Endothelial cell of umbilical vein (primary cell): Measurements from ENCODE around the gene SLC29A3. TPM values are rescaled to one million over a fixed set of nuclear protein-coding genes. Genes with fewer than 3 reads are reported as not detected.

Experiments
- BruUV-seq: library from RNA; stranded (reverse); fragments of 400-500 nt; replicated peaks from 2 replicates; lab custom pipeline; 2021; lab: Mats Ljungman, UMichigan
- CTCF ChIA-PET: fragments of 300-600, 350-600 bp; sonication (Branson Sonifier 250); formaldehyde crosslinking; loops from one replicate; lab custom pipeline; 2021; ENCODE audit warnings: antibody characterized with exemption, inconsistent platforms; lab: Charles Lee
- POLR2A ChIA-PET: fragments of 300-600, 350-600 bp; sonication (Branson Sonifier 250); formaldehyde crosslinking; loops from one replicate; lab custom pipeline; 2021; ENCODE audit warnings: antibody characterized with exemption, inconsistent platforms; lab: Charles Lee
- DNase-seq: peaks from one replicate; pipeline ENCODE4 v3.0.0-alpha.2; 2011; ENCODE audit warnings: low read depth, low spot score
- FAIRE-seq: peaks from 2 replicates; lab custom pipeline; 2011; peaks lifted over from hg19 to GRCh38; lab: Jason Lieb, UNC
- H2AFZ ChIP-seq: 2 replicates; pipeline ENCODE4 v1.6.0; 2012; ENCODE audit warnings: low read depth, low read length, control low read depth, inconsistent platforms
- H3K27ac ChIP-seq: 2 replicates; pipeline ENCODE4 v1.5.1; 2011; ENCODE audit warnings: low read depth, mild to moderate bottlenecking, control low read depth, low read length, moderate library complexity; ENCODE audit not compliant: insufficient read depth
- H3K27me3 ChIP-seq, 2 experiments: 2 replicates each; pipeline versions ENCODE4 v1.6.0 to v1.6.1; 2011; ENCODE audit warnings: low read length in 2 of 2, mixed read lengths in 1 of 2; ENCODE audit not compliant: control insufficient read depth in 2 of 2, insufficient read depth in 2 of 2
- H3K36me3 ChIP-seq, 2 experiments: 2 replicates in 1 of 2; 3 replicates in 1 of 2; pipeline ENCODE4 v1.5.1; 2011; ENCODE audit warnings: low read length in 2 of 2, mild to moderate bottlenecking in 1 of 2, moderate library complexity in 1 of 2; ENCODE audit not compliant: control insufficient read depth in 2 of 2, insufficient read depth in 2 of 2; ENCODE audit errors: extremely low read depth in 1 of 2
- H3K4me1 ChIP-seq: 3 replicates; pipeline ENCODE4 v1.5.1; 2011; ENCODE audit warnings: mild to moderate bottlenecking, low read length; ENCODE audit not compliant: control insufficient read depth, insufficient read depth; ENCODE audit errors: extremely low read depth
- H3K4me2 ChIP-seq: 2 replicates; pipeline ENCODE4 v1.6.1; 2011; ENCODE audit warnings: low read length, control low read depth, mixed read lengths; ENCODE audit not compliant: insufficient read depth
- H3K4me3 ChIP-seq, 3 experiments: fragments of 200-600 bp in 1 of 3; sonication (generic), shearing (Covaris generic) in 1 of 3; replicated peaks in 1 of 3; 2 replicates each; pipeline ENCODE4 v1.5.1; 2011 to 2016; ENCODE audit warnings: control low read depth in 3 of 3, low read length in 3 of 3, mild to moderate bottlenecking in 2 of 3, inconsistent platforms in 1 of 3, low read depth in 1 of 3, moderate library complexity in 1 of 3; ENCODE audit not compliant: insufficient read depth in 1 of 3
- H3K79me2 ChIP-seq: 2 replicates; pipeline ENCODE4 v1.6.0; 2012; ENCODE audit warnings: low read length, inconsistent platforms; ENCODE audit not compliant: control insufficient read depth, insufficient read depth
- H3K9ac ChIP-seq: replicated peaks from 2 replicates; pipeline ENCODE3; 2011; ENCODE audit warnings: low read length, control low read depth; ENCODE audit not compliant: insufficient read depth; ENCODE audit errors: extremely low read depth
- H3K9me1 ChIP-seq: replicated peaks from 3 replicates; pipeline ENCODE4 v1.6.0; 2011; ENCODE audit warnings: mild to moderate bottlenecking, low read length; ENCODE audit not compliant: control insufficient read depth, insufficient read depth; ENCODE audit errors: extremely low read depth
- H3K9me3 ChIP-seq: replicated peaks from 2 replicates; pipeline ENCODE4 v1.5.1; 2012; ENCODE audit warnings: low read length, inconsistent platforms; ENCODE audit not compliant: control insufficient read depth, insufficient read depth
- H4K20me1 ChIP-seq: replicated peaks from 2 replicates; pipeline ENCODE3; 2011; ENCODE audit warnings: mild to moderate bottlenecking, low read length; ENCODE audit not compliant: control insufficient read depth, insufficient read depth; ENCODE audit errors: extremely low read depth
- EZH2 ChIP-seq: IDR thresholded peaks from 2 replicates; pipeline ENCODE4 v1.6.1; 2012; ENCODE audit warnings: borderline replicate concordance, low read depth, mild to moderate bottlenecking, moderate library complexity, low read length, inconsistent platforms; ENCODE audit not compliant: severe bottlenecking
- FOS ChIP-seq: IDR thresholded peaks from 2 replicates; pipeline ENCODE4 v1.6.1; 2011; ENCODE audit warnings: mild to moderate bottlenecking, low read length, moderate library complexity, borderline replicate concordance; ENCODE audit not compliant: insufficient read depth
- GATA2 ChIP-seq: IDR thresholded peaks from 2 replicates; pipeline ENCODE4 v1.7.0; 2011; ENCODE audit warnings: low read depth, mild to moderate bottlenecking, moderate library complexity, mixed read lengths, low read length; ENCODE audit not compliant: insufficient read length, insufficient read depth
- JUN ChIP-seq: IDR thresholded peaks from 2 replicates; pipeline ENCODE4 v1.6.1; 2011; ENCODE audit warnings: borderline replicate concordance, low read depth; ENCODE audit not compliant: insufficient read length, insufficient read depth
- MAX ChIP-seq: IDR thresholded peaks from 2 replicates; pipeline ENCODE4 v1.6.1; 2011; ENCODE audit not compliant: insufficient read depth, insufficient read length
- MYC ChIP-seq: IDR thresholded peaks from one replicate; pipeline ENCODE4 v1.6.1; 2011; ENCODE audit warnings: mild to moderate bottlenecking, low read depth, low read length
- POLR2A ChIP-seq: IDR thresholded peaks from 2 replicates; pipeline ENCODE4 v1.6.1; 2012; ENCODE audit warnings: low read depth, mild to moderate bottlenecking, control low read depth, low read length
- POLR2AphosphoS5 ChIP-seq: IDR thresholded peaks from 2 replicates; pipeline ENCODE4 v1.6.1; 2012; ENCODE audit warnings: low read depth, mild to moderate bottlenecking, control low read depth, low read length, moderate library complexity; ENCODE audit not compliant: insufficient read depth
- dilution Hi-C: fragments of 300-500 bp; cut with MboI; formaldehyde crosslinking; loops from one replicate; pipeline ENCODE4 v1.15.0; 2019; ENCODE audit warnings: low sequenced_read_pairs; ENCODE audit not compliant: extremely low pct_ligation_motif_present
- intact Hi-C: fragments of 100-400 bp; cut with micrococcal nuclease; formaldehyde crosslinking; loops from one replicate; pipeline ENCODE4 v1.10.0; 2022
- polyA plus RNA-seq, 4 experiments: library from polyadenylated mRNA; depleted of rRNA in 3 of 4; stranded (reverse) in 3 of 4; unstranded in 1 of 4; fragments of >200 nt; gene quantifications; 2 replicates each; pipeline versions ENCODE4 v1.2.1 to v1.2.3, GENCODE V29; 2011 to 2012; ENCODE audit warnings: missing spikeins in 1 of 4
- total RNA-seq: library from RNA; stranded (reverse); gene quantifications from 2 replicates; pipeline ENCODE4 v1.2.3, GENCODE V29; 2021
- TF ChIP-seq, protein P1 (sequence below), 2 donors: IDR thresholded peaks; 1 replicate in 1 of 2; 2 replicates in 1 of 2; pipeline ENCODE4 v1.5.1; 2011; ENCODE audit warnings: low read length in 2 of 2, mild to moderate bottlenecking in 2 of 2, moderate library complexity in 2 of 2, control low read depth in 1 of 2, inconsistent platforms in 1 of 2, low read depth in 1 of 2; ENCODE audit not compliant: insufficient read depth in 1 of 2; ENCODE audit errors: extremely low read depth in 1 of 2

Gene SLC29A3
- total and polyA plus RNA-seq, 2 donors (not counting 3 experiments of a cell fraction or from before 2014, with no cell fraction given) = 5.0 to 9.1 TPM

- no peak for TF ChIP-seq EZH2
- TF ChIP-seq JUN = no peak
- no peak for TF ChIP-seq MAX
- TF ChIP-seq MYC = no peak
- no peak for TF ChIP-seq POLR2AphosphoS5
- TF ChIP-seq, protein P1, sequence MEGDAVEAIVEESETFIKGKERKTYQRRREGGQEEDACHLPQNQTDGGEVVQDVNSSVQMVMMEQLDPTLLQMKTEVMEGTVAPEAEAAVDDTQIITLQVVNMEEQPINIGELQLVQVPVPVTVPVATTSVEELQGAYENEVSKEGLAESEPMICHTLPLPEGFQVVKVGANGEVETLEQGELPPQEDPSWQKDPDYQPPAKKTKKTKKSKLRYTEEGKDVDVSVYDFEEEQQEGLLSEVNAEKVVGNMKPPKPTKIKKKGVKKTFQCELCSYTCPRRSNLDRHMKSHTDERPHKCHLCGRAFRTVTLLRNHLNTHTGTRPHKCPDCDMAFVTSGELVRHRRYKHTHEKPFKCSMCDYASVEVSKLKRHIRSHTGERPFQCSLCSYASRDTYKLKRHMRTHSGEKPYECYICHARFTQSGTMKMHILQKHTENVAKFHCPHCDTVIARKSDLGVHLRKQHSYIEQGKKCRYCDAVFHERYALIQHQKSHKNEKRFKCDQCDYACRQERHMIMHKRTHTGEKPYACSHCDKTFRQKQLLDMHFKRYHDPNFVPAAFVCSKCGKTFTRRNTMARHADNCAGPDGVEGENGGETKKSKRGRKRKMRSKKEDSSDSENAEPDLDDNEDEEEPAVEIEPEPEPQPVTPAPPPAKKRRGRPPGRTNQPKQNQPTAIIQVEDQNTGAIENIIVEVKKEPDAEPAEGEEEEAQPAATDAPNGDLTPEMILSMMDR (IDR thresholded peaks at IDR 0.05; ENCODE audit: extremely low read depth in 1 of 2, insufficient read depth in 1 of 2, low read depth in 1 of 2, low read length in 2 of 2) = no peak
- TF ChIP-seq FOS = no peak
- TF ChIP-seq GATA2 = no peak
- TF ChIP-seq POLR2A = no peak
- FAIRE-seq (no peak), DNase-seq (no peak)
- Histone ChIP-seq H3K4me2 (no peak overlapping the region), H2AFZ (no peak overlapping the region), H3K36me3 (no peaks in the 10 kb centered on the region), H3K4me3 (no peak overlapping the region), H3K27ac (no peak overlapping the region), H3K27me3 (peaks cover 0 to 23% of the 10 kb centered on the region in 2 experiments), H3K4me1 (no peaks in the 10 kb centered on the region), H3K9ac (no peak overlapping the region), H3K9me1 (no peaks in the 10 kb centered on the region), H4K20me1 (no peaks in the 10 kb centered on the region), H3K9me3 (no peaks in the 10 kb centered on the region), H3K79me2 (no peaks in the 10 kb centered on the region)
- dilution Hi-C loops = no loop called here
- ChIA-PET CTCF (interaction anchor here (1.3 to 1.5 kb wide), 2 partner anchors 9 to 56 kb away, joined by 4 to 6 read pairs; partner anchors contain the start of gene SLC29A3), POLR2A (no interaction called here)
- BruUV-seq = no TSS peak
- intact Hi-C loops = no loop called here
Measured at GRCh38 chr10:71374481-71375233, 55.6 kb downstream of the SLC29A3 start.
